HG03108 (cell line): ENCODE measurements around the gene PCNX2.

Experiments used
- ATAC-seq: cut with Tn5 transposase; IDR thresholded peaks from one replicate; pipeline ENCODE4 v1.9.1; 2021; ENCODE audit warnings: moderate library complexity; ENCODE audit not compliant: unreplicated experiment

PCNX2 gene

GRCh38 chr1:232943679-232944252, 351.8 kb downstream of the PCNX2 start:
- ATAC-seq: no peak

DNA sequence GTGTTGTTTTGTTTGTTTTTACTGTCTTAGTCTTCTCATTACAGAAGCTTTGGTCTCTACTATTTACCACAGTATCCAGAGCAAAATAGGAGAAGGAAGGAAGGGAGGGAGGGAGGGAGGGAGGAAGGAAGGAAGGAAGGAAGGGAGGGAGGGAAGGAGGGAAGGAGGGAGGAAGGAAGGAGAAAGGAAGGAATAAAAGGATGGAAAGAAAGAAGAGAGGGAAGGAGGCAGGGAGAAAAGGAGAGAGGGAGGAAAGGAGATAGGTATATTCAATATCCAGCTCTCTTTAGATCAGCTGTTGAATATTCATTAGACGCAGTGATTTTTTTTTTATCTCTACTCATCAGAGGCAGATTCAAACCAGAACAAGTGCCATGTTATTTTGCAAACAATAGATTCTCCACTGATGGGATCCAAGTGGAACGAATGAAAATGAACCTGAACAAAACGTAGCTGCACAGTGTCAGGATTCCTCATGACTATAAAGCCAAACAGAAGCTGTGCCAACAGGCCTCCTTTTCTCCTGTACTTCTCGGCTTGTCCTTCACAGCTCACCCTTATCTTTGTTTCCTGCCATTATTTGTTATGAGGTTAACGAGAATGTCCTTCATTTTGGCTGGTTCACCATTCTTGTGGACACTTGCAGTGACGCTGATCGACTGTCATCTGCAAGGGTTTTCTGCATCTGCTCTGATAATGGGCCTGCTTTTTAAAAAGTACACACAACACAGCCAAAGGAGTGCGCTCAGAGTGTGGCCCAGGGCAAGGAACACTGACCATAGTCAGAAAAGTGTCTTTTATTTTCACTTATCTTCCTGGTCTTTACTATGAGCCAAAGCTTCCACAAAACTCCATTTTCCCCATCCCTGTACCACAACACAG, 352.9 kb downstream of the PCNX2 start:
- ATAC-seq: no peak

DNA sequence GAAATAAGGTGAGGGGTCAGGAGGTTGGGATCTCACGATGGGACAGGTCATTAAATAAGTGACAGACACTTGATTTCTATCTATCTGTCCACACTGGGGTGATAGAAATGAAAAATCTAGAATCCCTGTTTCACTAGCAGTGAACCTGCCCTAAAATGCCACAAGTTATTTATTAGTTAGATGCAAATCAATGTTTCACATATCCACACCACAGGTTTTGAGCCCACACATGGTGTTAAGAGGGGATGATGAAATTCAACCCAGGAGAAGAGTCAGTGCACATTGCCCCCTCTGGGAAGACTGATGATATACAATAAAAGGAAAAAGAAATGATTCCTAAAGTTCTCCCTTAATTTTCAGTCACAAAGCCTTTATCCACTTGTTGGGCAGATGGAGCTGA, 355.3 kb downstream of the PCNX2 start:
- ATAC-seq: no peak

DNA sequence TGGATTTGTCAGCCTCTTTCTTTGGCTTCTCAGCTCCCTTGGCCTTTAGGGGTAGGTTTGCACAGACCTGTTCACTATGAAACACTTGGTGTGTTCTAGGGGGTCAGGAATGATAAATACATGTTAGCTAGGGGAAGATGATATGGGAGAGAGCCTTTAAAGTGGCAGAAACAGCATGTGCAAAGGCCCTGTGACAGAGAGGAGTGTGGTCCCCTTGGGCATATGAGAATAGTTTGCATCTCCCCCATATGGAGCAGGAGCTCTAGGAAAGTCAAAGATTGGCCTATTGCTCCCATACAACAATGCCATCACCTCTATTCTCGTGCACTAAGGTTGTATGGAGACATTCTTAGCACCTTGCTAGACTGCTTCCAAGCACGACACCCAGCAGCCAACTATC, 355.8 kb downstream of the PCNX2 start:
- ATAC-seq: no peak

DNA sequence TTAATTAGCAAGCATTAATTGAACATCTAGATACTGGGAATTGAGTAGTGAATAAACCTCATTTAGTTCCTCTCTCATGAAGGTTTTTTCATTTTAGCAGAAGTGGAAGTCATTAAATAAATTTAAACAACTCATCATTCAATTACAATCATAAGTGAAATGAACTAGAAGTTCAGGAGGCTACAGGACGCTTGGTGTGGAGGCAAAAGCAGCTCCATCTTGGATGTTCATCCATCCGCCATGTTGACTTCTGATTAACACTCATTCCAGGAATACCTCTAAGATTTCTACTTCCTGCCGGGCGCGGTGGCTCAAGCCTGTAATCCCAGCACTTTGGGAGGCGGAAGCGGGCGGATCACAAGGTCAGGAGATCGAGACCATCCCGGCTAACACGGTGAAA, 356.6 kb downstream of the PCNX2 start:
- no peak for ATAC-seq

- ATAC-seq: no peak
Measured at GRCh38 chr1:232937741-232938375, 357.7 kb downstream of the PCNX2 start.

- no peak for ATAC-seq
Measured at GRCh38 chr1:232936941-232937340, 358.6 kb downstream of the PCNX2 start.
